ENCODE measurements around the gene RPGR. TPM values are rescaled to one million over a fixed set of nuclear protein-coding genes. Genes with fewer than 3 reads are reported as not detected.

RPGR gene
- total RNA-seq, 2 experiments from 2014 or later, result 7.0 to 7.1 TPM

- DNase-seq, result no peak
- Mint-ChIP-seq H3K9me3 (no peaks in the 10 kb centered on the region), H3K27ac (no peak overlapping the region), H3K36me3 (ENCODE audit: low read depth) (peaks cover 3% of the 10 kb centered on the region), H3K4me1 (ENCODE audit: low read depth) (no peaks in the 10 kb centered on the region), H3K27me3 (no peaks in the 10 kb centered on the region), H3K4me3 (no peak overlapping the region)
- ATAC-seq, result no peak
- CTCF ChIA-PET, result interaction anchor here (1.4 kb wide), 1 partner anchor 14 kb away, joined by 3 read pairs; no protein-coding TSS in a partner anchor
- intact Hi-C loops (cut with micrococcal nuclease), result no loop called here
- TF ChIP-seq, protein P1, sequence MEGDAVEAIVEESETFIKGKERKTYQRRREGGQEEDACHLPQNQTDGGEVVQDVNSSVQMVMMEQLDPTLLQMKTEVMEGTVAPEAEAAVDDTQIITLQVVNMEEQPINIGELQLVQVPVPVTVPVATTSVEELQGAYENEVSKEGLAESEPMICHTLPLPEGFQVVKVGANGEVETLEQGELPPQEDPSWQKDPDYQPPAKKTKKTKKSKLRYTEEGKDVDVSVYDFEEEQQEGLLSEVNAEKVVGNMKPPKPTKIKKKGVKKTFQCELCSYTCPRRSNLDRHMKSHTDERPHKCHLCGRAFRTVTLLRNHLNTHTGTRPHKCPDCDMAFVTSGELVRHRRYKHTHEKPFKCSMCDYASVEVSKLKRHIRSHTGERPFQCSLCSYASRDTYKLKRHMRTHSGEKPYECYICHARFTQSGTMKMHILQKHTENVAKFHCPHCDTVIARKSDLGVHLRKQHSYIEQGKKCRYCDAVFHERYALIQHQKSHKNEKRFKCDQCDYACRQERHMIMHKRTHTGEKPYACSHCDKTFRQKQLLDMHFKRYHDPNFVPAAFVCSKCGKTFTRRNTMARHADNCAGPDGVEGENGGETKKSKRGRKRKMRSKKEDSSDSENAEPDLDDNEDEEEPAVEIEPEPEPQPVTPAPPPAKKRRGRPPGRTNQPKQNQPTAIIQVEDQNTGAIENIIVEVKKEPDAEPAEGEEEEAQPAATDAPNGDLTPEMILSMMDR (IDR thresholded peaks at IDR 0.05), result no peak
- POLR2A ChIA-PET, result interaction anchor here (2.4 kb wide), 1 partner anchor 9 kb away, joined by 9 read pairs; the partner anchor contains the start of gene RPGR
Measured at GRCh38 chrX:38318196-38318595, 9.1 kb downstream of the RPGR start.

DNA sequence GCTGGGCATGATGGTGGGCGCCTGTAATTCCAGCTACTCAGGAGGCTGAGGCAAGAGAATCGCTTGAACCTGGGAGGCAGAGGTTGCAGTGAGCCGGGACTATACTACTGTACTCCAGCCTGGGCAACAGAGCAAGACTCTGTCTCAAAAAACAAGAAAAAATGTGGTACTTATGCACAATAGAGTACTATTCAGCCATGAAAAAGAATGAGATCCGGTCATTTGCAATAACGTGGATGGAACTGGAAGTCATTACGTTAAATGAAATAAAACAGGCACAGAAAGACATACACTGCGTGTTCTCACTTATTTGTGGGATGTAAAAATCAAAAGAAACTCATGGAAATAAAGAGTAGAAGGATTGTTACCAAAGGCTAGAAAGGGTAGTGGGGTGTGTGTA, 12.1 kb downstream of the RPGR start:
- no peak overlapping the region for H3K4me3 Mint-ChIP-seq
- H3K9me3 Mint-ChIP-seq, result no peaks in the 10 kb centered on the region
- intact Hi-C loops (cut with micrococcal nuclease), result no loop called here
- H3K36me3 Mint-ChIP-seq (ENCODE audit: low read depth), result peaks cover 3% of the 10 kb centered on the region
- DNase-seq, result no peak
- TF ChIP-seq, protein P1 (IDR thresholded peaks at IDR 0.05), result no peak
- no peaks in the 10 kb centered on the region for H3K27me3 Mint-ChIP-seq
- POLR2A ChIA-PET, result no interaction called here
- H3K27ac Mint-ChIP-seq, result no peak overlapping the region
- no peaks in the 10 kb centered on the region for H3K4me1 Mint-ChIP-seq (ENCODE audit: low read depth)
- CTCF ChIA-PET, result no interaction called here
- ATAC-seq, result no peak

DNA sequence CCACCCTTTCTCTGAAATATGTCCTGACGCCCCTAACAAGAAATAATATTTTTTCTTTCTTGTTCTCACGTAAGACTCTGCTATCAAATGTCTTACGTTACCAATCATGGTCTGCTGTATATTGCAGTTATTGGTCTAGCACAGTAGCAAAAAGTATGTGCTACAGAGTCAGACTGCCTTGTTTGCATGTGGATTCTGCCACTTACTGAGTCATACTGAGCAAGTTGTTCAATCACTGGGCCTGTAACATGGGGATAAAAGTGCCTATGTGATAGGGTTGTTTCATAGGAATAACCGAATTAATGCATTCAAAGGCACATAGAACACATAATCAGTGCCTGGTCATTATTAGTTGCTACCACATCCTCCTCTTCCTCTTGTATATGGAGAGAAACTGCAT, 14.1 kb downstream of the RPGR start:
- DNase-seq (no peak), ATAC-seq (no peak)
- Mint-ChIP-seq H3K27ac (no peak overlapping the region), H3K4me1 (ENCODE audit: low read depth) (no peaks in the 10 kb centered on the region), H3K4me3 (no peak overlapping the region), H3K27me3 (no peaks in the 10 kb centered on the region), H3K9me3 (no peaks in the 10 kb centered on the region), H3K36me3 (ENCODE audit: low read depth) (peaks cover 3% of the 10 kb centered on the region)
- TF ChIP-seq, protein P1 (IDR thresholded peaks at IDR 0.05), result no peak
- ChIA-PET POLR2A (no interaction called here), CTCF (no interaction called here)
- intact Hi-C loops (cut with micrococcal nuclease), result no loop called here

GRCh38 chrX:38312436-38312835, 14.9 kb downstream of the RPGR start:
- Mint-ChIP-seq H3K9me3 (no peaks in the 10 kb centered on the region), H3K27ac (no peak overlapping the region), H3K4me1 (ENCODE audit: low read depth) (no peaks in the 10 kb centered on the region), H3K27me3 (no peaks in the 10 kb centered on the region), H3K36me3 (ENCODE audit: low read depth) (peaks cover 3% of the 10 kb centered on the region), H3K4me3 (no peak overlapping the region)
- CTCF ChIA-PET, result no interaction called here
- TF ChIP-seq, protein P1 (IDR thresholded peaks at IDR 0.05), result no peak
- DNase-seq, result no peak
- POLR2A ChIA-PET, result interaction anchor here (0.6 kb wide), 1 partner anchor 14 kb away, joined by 3 read pairs; no protein-coding TSS in a partner anchor
- ATAC-seq, result no peak
- intact Hi-C loops (cut with micrococcal nuclease), result no loop called here

DNA sequence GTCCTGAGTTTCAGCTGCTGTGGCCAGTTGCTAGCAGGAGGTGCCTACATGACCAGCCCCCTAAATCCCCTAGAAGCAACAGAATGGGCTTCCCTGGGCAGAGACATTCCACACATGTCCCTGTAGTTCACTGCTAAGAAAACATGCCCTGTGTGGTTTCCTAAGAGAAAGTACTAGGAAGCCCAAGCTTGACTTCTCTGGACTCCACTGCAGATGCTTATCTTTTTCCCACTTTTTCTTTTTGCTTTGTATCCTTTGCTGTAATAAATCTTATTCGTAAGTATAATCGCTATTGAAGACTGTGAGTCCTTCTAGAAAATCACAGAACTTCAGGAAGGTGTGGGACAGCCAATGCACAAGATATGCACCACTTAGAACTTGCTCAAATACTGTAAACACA, 15.6 kb downstream of the RPGR start:
- H3K4me1 Mint-ChIP-seq (ENCODE audit: low read depth), result no peaks in the 10 kb centered on the region
- H3K27ac Mint-ChIP-seq, result no peak overlapping the region
- POLR2A ChIA-PET, result interaction anchor here (0.6 kb wide), 1 partner anchor 15 kb away, joined by 3 read pairs; no protein-coding TSS in a partner anchor
- H3K4me3 Mint-ChIP-seq, result no peak overlapping the region
- H3K27me3 Mint-ChIP-seq, result no peaks in the 10 kb centered on the region
- H3K36me3 Mint-ChIP-seq (ENCODE audit: low read depth), result peaks cover 3% of the 10 kb centered on the region
- TF ChIP-seq, protein P1 (IDR thresholded peaks at IDR 0.05), result no peak
- H3K9me3 Mint-ChIP-seq, result no peaks in the 10 kb centered on the region
- ATAC-seq (no peak), DNase-seq (no peak)
- CTCF ChIA-PET, result no interaction called here
- intact Hi-C loops (cut with micrococcal nuclease), result no loop called here
